Epidermal melanocyte (primary cell): ENCODE measurements around the gene FSHR.

ENCODE experiments used
- DNase-seq: peaks from one replicate; pipeline ENCODE4 v3.0.0; 2011; ENCODE audit warnings: low spot score; ENCODE audit not compliant: insufficient read length

Gene FSHR

DNA sequence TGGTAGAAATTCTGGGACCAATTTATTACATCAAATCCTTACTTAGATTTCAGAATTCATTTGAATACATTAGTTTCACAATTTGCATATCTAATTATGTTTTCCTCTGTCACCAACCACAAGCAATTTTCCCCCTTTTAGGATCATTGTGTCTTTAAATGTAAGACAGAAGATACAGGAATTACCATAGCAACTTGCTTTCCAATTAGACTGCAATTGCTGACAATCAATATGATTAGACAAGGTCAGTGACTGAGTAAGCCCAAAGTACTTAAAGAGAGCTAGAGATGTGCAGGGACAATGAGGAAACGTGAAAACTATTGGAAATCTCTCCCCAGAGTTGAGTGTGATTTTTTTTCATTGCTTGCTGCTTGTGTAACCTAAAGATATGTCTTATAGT is 121.4 kb downstream of the FSHR start:
- DNase-seq: no peak

DNA sequence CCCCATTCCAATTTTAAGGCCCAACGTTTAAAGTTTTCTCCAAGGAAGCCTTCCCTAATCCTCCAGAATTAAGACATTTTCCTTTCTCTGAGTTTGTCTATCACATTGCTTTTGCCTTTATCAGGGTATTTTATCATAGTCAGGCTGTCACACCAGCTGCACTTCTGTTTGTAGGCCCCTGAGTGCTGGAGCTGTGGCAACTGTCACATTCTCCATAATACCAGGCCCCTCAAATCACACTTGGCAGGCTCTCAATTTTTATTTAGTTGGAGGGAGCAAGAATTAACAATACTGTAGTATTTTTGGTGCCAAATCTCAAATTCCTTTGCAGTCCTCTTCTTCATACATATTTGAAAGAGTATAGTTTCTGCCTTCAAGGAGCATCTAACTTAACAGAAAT is 122.2 kb downstream of the FSHR start:
- no peak for DNase-seq

DNA sequence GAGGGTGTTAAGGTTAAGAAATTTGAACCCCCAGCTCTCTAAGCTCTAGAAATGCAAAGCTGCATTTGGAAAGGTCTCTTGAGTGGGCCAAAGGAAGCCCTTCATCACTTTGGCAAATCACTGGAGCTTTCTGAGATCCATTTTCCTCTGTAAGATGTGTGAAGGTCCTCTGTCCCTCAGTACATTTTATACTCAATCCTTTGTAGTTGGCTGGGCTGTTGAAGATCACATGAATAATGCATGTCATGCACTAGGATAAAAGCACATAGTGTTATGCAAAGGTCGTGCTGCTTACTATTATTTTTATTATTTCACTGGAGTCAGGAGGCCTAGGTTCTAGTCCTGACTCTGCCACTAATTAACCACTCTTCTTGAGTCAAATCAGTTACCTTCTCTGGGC is 124.9 kb downstream of the FSHR start:
- no peak for DNase-seq

DNA sequence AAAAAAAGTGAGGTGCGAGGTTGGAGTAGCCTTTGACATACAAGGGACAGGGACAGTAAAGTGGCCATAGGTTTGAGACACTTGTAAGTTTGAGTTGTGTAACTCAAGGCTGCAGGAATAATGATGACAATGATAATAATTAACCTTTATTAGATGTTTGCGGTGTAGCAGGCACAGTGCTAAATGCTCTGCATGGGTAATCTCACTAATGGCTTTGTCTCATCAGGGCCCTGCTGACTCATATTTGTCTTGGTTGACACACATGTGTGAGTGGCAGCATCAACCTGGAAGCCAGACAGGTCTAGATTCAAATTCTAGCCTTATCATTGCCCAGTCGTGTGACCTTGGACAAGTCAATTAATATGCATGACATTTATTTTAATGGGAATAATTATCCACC is 126.2 kb downstream of the FSHR start:
- DNase-seq: no peak

DNA sequence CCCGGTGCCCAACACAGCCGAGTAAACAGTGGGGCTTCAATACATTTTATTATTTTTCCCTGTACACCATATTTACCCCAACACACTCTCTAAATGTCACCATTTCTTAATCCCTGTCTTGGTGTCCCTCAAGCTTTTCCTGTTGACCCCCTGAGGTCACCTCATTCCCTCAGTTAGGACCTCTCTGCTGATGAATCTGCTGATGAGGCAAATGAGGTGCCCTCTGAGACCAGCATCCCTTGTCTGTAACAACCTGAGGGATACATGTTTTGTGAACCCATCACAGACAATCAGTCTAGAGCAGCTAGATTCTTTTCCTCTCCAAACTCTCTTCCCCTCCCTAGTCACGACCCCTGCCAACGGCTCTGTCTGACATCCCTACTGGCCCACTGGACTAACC is 127.6 kb downstream of the FSHR start:
- DNase-seq: no peak

DNA sequence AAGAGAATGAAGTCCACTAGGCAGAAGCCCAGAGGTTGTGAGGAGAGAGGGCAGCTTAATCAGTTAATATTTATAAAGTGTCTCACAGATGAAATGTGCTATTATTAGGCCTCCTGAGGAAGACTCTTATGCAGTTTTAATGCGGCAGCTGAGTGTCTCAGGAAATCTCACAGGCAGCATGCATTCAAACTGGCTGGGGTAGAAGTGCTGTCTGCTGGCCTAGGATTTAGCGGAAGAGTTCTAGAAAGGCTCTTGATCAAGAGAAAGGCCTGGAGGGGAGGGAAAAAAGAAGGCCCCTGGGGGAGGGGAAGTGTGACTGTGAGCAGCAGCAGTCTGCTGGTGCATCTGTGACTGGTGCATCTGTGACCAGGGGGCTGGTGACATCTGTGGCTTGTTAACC is 133.0 kb downstream of the FSHR start:
- no peak for DNase-seq

DNA sequence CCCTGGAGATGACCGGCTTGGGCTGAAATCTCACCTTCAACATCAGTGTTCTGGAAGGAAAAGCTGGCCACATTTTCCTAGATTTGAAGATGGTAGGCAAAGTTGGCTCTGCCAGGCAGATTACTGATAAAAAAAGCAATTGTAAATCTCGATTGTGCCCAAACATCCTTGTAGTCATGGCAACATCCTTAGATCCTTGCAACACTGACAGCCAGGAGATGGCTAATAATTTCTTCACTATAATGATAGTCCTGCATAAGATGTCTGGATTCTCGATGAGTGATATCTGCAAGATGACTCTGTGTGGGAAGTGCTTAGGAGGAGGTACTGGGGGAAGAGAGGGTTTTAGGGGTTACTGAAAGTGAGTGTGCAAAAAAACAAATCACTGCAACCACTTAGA is 149.1 kb downstream of the FSHR start:
- DNase-seq: no peak

DNA sequence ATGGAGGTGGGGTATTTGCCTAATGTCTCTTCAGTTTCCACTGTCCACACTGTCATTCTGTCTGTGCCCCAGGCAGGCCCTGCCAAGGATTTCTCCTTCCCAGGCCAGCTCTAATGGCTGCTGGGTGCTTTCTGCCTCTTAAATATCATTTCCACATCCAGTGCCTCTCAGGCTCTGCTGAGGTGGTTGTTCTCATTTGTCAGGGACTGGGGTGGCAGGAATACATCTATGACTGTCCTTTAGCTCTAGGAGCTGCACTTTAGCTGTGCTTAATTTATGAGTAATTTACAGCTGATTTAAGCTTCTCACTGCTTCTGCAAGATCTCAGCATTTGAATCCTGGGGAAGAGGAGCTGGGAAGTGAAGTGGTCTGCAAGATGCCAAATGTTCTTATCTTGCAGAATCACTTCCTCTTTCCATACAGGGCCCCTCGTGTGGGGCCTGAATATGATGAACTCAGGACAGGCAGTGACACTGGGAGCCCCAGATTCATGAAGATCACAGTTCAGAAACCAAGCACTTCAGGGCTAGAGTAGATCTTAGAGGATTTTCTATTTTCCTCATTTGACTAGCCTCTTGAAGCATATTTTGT is 150.2 kb downstream of the FSHR start:
- DNase-seq: no peak

DNA sequence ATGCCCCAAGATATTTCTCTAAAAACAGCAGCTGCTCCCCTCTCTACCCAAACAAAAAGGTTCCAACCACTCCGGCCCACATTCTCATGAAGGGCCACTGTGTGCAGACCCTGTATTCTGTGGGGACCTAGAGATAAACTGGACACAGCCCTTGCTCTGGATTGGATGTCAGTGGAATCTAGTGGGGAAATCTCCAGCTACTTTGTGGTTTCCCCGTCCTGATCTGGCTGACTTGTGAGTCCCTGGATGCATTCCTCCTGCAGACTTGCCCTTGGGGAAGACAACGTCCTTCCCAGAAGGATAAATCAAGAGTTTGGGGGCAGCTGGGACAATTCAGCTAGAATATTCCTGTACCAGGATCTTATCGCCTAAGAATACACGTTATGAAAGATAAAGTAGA is 151.1 kb downstream of the FSHR start:
- no peak for DNase-seq

DNA sequence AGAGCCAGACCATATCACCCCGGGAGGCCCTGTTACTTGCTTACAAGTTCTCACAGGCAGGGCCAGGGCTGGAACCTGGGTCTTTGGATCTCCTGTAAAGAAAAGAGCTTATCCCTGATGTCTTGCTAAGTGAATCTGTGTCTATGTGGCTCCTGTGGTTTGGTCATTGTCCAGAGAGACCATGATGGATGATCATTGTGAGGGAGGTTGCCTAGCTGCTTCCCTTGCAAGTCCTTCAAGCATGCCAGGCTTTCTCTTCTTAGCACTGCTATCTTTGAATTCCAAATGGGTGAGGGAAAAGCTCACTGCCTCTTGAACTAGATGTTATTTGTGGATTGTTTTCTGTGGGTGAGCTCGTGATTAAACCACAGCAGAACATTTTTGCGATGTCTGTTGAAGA is 151.6 kb downstream of the FSHR start:
- peak; percentile 53 for DNase-seq

DNA sequence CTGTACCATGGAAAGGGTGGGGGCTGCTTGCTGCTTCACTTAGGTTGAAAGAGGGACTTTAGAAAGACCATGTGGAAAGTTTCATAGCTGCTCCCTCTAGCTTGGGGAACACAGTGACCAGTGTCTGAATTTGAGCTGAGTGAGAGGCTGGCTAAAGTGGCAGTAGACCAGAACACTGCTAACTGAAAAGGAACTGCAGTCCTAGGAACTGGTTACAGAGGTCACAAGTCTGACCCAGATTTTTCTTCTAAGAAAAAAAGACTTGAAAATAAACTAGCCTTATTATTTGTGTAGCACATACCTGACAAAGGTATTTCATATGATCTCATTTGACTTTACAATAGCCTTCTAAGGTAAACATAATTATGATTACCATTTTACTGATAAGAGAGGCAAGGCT is 153.6 kb downstream of the FSHR start:
- no peak for DNase-seq

DNA sequence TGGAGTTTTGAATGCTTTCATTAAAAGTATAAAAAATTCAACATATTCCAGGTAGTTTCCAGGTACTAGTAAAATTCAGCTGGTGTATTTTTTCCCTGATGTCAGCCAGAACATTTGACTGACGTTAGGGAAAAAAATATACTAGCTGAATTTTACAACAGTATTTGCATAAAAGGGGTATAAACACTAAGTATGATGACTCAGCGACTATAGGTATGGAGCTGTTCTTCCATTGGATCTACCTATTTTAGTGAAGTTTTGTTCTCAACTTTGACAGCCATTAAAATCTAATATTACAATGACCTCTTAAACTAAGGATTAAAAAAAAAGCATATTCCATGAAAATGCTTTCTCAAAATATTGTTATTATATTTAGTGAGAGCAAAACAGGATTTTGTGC is 155.9 kb downstream of the FSHR start:
- DNase-seq: no peak

DNA sequence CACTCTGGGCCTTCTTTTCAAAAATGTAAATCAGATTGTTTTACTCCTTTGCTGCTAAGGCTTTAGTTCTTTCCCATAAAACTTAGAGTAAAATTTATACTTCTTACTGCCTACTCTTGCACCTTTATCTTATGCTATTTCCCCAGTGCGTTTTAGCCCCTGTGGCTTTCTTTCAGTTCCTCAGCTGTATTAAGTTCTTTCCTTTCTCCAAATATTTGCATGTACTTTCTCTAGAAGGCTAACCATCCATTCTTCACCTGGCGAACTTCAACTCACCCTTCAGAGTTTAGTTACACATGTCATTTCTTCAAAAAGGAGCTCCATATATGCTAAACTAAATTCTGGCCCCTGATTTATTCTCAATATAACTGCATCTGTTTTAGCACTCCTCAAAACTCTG is 160.7 kb downstream of the FSHR start:
- DNase-seq: no peak

DNA sequence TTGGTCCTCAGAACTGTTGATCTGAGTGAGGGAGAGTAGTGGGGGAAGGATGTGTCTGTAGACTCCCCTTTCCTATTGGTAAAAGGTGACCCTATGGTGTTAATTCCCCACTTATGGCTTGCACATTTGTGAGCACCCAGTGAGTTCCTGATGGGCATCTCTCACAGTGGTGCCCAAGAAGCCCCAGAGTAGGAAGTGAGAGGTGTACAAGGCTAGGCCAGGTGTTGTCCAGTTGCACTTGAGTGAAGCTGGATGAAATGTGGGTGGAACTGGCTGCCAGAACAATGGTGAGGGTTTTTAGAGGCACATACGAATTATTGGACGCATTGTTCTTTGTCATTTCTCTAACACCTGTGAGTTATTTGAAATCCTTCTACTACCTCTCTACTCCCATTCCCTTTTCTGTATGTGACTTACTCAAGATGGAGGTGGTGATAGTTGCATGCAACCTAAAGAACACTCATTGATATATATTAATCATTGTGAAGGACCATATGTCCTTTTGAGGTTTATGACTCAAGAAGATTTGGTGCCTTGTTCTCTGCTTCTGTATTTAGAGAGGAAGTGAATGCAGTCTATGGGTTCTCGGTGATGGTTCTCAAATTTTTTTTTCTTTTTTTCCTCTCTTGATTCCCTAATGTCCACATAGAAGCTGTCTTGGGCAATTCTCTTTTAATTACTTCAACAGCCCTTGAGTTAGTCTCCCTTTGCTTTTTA is 162.7 kb downstream of the FSHR start:
- no peak for DNase-seq

DNA sequence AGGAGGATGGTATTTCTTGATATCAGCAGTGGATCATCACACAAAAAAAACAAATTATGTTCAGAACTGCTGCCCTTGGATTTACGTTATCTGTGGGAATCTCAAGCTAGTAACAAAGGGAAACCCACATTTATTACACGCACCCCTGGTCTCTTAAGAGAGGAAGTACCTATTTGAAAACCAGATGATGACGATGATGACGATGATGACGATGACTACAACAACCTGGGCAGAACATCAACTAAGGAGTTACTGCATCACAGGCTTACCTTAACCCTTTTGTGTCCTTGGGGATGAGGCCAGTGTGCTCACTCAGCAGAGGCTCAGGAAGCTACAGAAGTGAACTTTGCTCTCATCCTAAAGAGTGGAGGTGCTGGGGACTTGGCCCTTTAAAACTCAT is 169.4 kb downstream of the FSHR start:
- no peak for DNase-seq

DNA sequence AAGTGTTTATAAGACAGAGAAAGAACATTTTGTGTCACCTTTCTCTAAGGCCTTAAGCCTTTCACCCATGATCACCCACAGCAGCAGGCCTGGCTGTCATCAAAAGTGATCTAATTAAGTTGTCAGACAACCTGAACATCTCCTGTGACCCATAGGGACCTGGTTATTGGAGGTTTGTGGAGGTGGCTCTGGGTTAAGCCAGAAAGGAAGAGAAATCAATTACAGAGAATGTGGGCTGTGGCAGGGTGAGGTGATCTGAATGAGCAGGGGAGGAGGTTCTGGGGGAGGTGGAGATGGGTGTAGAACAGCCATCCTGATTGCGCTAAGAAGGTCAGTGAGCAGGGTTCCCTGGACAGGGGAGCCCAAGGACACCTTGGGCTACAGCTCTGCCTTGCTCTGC is 170.8 kb downstream of the FSHR start:
- no peak for DNase-seq

DNA sequence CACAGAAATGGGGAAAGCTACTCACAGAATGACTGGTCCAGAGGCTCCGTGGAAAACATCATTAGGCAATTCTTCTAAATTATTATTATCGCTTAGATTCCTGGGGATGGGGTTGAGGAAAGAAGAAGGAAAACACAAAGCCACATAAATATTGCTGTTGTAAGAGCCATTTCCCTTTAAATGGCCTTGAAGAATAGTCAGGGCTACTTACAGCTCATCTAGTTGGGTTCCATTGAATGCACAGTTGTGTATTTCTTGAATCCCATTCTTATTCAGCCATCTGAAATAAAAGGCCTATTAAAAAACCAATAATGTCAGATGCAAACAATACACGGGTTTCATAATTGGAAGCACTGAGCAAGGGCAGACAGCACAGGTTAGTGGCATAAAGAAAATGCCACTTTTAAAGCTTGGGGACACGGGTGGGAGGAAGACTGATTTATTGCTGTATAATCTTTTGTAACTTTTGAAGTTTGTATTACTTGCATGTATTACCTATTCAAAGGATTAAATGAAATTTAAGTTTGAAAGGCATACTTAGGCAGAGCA is 171.4 kb downstream of the FSHR start:
- DNase-seq: no peak

DNA sequence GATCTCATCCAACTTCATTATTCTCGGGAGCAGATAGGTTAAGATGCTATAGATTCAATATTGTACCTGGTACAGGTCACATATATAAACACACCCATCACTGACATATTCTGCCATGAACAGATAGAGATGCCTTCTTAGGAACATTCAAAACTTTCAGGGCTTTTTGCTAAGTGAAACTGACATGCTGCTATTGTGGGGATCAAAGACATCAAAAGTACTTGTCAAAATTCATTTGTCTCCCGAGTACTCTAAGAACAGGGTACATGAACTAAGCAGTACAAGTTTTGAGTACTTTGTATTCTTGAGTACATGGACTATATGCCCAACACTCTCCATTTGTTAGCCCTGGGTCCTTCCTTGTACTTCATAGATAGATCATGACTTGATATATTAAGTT is 173.5 kb downstream of the FSHR start:
- no peak for DNase-seq

DNA sequence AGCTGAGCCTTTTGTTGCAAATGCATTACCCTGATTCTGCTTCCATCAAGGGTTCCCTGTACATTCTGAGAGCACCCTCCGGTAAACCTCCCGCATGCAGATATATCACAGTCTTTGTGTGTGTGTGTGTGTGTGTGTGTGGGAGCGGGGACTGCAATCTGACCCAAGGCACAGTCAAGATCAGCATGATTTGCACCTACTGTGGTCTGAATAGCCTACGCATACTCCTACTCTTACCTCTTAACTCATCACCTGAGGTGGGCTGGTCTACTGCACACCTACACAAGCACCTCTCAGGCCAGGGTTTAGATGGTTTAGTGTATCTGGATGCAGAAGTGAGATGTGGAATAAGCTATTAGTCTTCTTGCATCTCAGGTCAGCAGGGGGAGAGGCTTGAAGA is 174.6 kb downstream of the FSHR start:
- DNase-seq: no peak

DNA sequence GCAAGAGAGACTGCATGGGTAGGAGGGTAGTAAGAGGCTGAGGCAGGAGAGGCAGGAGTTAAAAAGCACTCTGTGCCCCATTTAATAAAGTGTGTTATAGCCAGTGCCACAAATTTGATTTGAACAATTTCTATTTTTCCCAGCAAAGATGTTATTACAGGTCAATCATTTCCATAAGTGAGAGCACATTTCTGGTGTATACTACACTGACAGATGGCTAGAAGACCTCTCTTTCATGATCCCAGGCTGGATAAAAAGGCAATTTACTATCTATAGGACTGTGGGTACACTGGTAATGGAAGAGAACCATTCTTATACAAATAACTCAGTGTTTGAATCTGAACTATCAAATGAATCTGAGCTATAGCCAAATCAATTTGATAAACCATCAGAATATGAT is 176.2 kb downstream of the FSHR start:
- no peak for DNase-seq

DNA sequence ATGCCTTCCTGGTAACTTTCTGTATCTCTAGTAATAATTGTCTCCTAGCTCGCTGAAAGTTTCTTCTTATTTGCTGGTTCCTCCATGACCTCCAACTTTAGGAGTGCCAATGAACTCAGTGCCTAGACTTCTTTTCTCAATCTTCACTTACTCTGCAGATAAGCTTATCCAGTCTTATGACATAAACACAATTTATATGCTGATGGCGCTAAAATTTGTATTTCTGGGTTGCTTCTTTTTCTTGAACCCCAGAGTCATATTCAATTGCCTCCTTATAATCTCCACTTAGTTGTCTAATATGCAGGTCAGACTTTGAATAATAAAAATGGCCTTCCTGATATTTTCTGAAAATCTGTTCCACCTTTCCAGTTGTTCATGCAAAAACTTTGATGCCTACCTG is 182.5 kb downstream of the FSHR start:
- DNase-seq: no peak

DNA sequence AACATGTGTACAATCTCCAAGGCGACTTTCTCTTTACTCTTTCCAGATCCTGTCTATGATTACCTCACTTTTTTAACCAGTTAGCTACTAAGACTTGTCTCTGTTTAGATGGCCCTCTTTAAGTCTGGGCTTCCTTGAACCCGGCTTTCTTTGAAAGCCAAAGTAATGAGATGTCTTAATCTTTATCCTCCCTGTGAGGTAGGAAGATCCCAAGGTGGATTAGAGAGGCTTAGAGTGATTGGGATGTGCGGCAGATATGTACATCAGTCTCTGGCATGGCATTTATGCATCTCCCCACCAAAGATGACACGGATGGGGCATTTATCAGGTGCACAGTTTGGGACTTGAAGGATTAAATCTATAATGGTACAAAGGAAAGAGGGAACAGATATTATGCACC is 186.3 kb downstream of the FSHR start:
- no peak for DNase-seq

DNA sequence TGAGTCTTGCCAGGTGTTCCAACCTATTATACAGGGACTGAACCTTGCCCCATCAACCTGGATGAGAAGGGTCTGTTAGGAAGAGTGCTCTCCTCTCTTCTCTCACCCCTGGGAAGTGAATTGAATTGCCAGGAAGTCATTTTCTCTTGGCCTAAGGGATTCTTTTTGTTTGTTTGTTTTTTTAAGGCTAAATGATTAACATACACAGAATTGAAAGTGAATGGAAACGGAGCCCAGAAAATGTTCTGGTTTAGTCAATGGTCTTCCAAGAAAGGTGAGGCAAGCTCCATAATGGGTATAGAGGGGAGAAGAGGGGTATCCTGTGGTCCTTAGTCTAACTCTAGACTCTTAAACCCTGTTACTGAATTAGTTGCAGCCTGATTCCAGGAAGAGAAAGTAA is 189.1 kb downstream of the FSHR start:
- DNase-seq: no peak
